Adrenal gland (tissue), 12 donors: ENCODE data around the gene APELA. TPM values are rescaled to one million over a fixed set of nuclear protein-coding genes. Genes with fewer than 3 reads are reported as not detected.
"Not testable (repeated sequence)": the region's sequence is repeated elsewhere in the genome, so short reads cannot be mapped to it uniquely, and the experiment has no call there.

ENCODE experiments used
- DNase-seq, 7 donors: peaks; one replicate each; pipeline ENCODE4 v3.0.0-alpha.2; 2019 to 2020
- H3K27ac ChIP-seq, 5 donors: fragments of 200-600 bp; sonication (generic) in 4 of 5; 1 replicate in 3 of 5; 2 replicates in 2 of 5; pipeline versions ENCODE4 v1.5.1 to v1.8.0; 2016 to 2020; ENCODE audit warnings: mild to moderate bottlenecking in 1 of 5
- H3K27me3 ChIP-seq: fragments of 200-600 bp; 2 replicates; pipeline ENCODE4 v1.8.0; 2021
- H3K36me3 ChIP-seq, 2 donors: fragments of 200-600 bp; replicated peaks in 1 of 2; 1 replicate in 1 of 2; 2 replicates in 1 of 2; pipeline versions ENCODE4 v1.5.1 to v1.8.0; 2018 to 2022
- H3K4me1 ChIP-seq, 2 donors: fragments of 200-600 bp; replicated peaks in 1 of 2; 1 replicate in 1 of 2; 2 replicates in 1 of 2; pipeline versions ENCODE4 v1.5.1 to v1.8.0; 2018 to 2021
- H3K4me3 ChIP-seq, 4 donors: fragments of 200-600 bp; sonication (generic) in 3 of 4; one replicate each; pipeline ENCODE4 v1.5.1; 2016 to 2018
- H3K9me3 ChIP-seq, 3 donors: fragments of 200-600 bp; sonication (generic) in 1 of 3; replicated peaks in 1 of 3; 1 replicate in 2 of 3; 2 replicates in 1 of 3; pipeline versions ENCODE4 v1.5.1 to v1.8.0; 2016 to 2021
- CTCF ChIP-seq, 6 experiments: fragments of 450-650 bp in 4 of 6; fragments of 200-600 bp in 2 of 6; sonication (generic) in 1 of 6; IDR thresholded peaks; 1 replicate in 5 of 6; 2 replicates in 1 of 6; pipeline versions ENCODE4 v1.5.1 to v1.8.0; 2016 to 2021; ENCODE audit warnings: antibody characterized with exemption in 6 of 6, mild to moderate bottlenecking in 2 of 6, moderate library complexity in 1 of 6
- POLR2A ChIP-seq, 2 donors: fragments of 450-650 bp; IDR thresholded peaks; one replicate each; pipeline ENCODE4 v1.6.1; 2017; ENCODE audit warnings: antibody characterized with exemption in 2 of 2, mild to moderate bottlenecking in 2 of 2, moderate library complexity in 1 of 2
- WGBS, 4 donors: extraction: QIAGEN DNeasy Blood & Tissue Kit in 2 of 4; methylation state at CpG; one replicate each; pipeline versions ENCODE4 v1.1.5 to v1.1.7; 2013 to 2017; 5-methylcytosine and 5-hydroxymethylcytosine counted together
- intact Hi-C, 2 donors: fragments of 100-400 bp; cut with DNase I; formaldehyde crosslinking; loops; one replicate each; pipeline versions ENCODE4 v1.14.1 to v1.15.0; 2022 to 2023
- polyA plus RNA-seq, 3 donors: library from polyadenylated mRNA; stranded (reverse); fragments of 200-250 nt in 2 of 3; fragments of 350-450 nt in 1 of 3; fragmentation: Illumina TruSeq in 1 of 3; extraction: RNeasy Lipid Tissue Mini Kit (QIAGEN cat#74804) in 1 of 3; gene quantifications; one replicate each; pipeline ENCODE4 v1.2.3, GENCODE V29; 2013 to 2014
- total RNA-seq, 9 donors: library from RNA; depleted of rRNA in 4 of 9; stranded (reverse); fragments of >200 nt in 4 of 9; fragments of 120-200 nt in 1 of 9; fragmentation: NEBNext Ultra II Directional in 1 of 9; extraction: Animal tissue kit (Norgen Biotek cat#: 25700) in 1 of 9; gene quantifications; one replicate each; pipeline versions ENCODE4 v1.1.0 to v1.2.4, GENCODE V29; 2013 to 2023
- donor health status: healthy with polysubstance abuse.
- donor health status: Bipolar disorder and iron deficiency.
- donor health status: DM: yes; HTN: yes; CAD: no.
- donor health status: DM: no; HTN: no; CAD: no.
- donor health status: DM: no; HTN: no; CAD: no.
- donor health status: DM: yes; HTN: yes; CAD: no.

APELA gene
- total and polyA plus RNA-seq, 12 donors = not detected

DNA sequence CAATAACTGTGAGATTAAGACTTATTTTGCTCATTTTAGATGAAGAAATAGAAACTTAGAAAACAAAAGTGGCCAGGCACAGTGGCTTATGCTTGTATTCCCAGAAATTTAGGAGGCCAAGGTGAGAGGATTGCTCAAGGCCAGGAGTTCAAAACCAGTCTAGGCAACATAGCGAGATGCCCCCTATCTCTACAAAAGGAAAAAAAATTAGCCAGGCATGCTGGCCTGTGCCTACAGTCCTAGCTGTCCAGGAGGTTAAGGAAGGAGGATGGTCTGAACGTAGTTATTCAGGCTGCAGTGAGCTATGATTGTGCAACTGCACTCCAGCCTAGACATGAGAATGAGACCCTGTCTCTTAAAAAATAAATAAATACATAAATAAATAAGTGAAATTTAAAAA lies 28.0 kb downstream of the APELA start:
- intact Hi-C loops = no loop called here
- no peaks in the 10 kb centered on the region for H3K36me3 ChIP-seq
- no peaks in the 10 kb centered on the region for H3K9me3 ChIP-seq
- no peak overlapping the region for H3K4me3 ChIP-seq
- H3K4me1 ChIP-seq = no peaks in the 10 kb centered on the region
- TF ChIP-seq CTCF (IDR thresholded peaks at IDR 0.05) (no peak), POLR2A (IDR thresholded peaks at IDR 0.05) (no peak)
- no peaks in the 10 kb centered on the region for H3K27me3 ChIP-seq
- H3K27ac ChIP-seq = no peak overlapping the region
- DNase-seq = no peak
- WGBS, 4 donors = 47 to 73% (median 56%) methylated on average over 2 of the region's 2 CpGs

DNA sequence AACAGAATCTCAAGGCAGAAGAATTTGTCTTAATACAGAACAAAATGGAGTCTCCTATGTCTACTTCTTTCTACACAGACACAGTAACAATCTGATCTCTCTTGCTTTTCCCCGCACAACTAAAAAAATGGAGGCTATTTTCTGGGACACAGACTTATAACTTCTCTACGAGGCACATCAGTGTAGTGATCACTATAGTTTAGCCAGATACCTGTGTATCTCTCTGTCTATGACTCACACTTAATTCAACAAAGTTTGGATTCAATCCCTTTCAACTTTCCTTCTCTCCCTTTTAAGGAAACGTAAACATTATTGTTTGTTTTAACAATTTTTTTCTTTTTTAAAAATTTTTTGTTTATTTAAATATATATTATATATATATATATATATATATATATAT lies 29.4 kb downstream of the APELA start:
- Histone ChIP-seq H3K4me3 (no peak overlapping the region), H3K4me1 (no peaks in the 10 kb centered on the region), H3K36me3 (no peaks in the 10 kb centered on the region), H3K27me3 (no peaks in the 10 kb centered on the region), H3K27ac (no peak overlapping the region), H3K9me3 (no peaks in the 10 kb centered on the region)
- TF ChIP-seq POLR2A (IDR thresholded peaks at IDR 0.05) = no peak
- WGBS, 4 donors = 35 to 75% (median 47%) methylated on average over 3 of the region's 3 CpGs
- intact Hi-C loops = no loop called here
- no peak for DNase-seq

GRCh38 chr4:164913506-164913905 lies 36.5 kb downstream of the APELA start:
- H3K4me1 ChIP-seq, intact Hi-C loops, H3K36me3 ChIP-seq, H3K9me3 ChIP-seq, H3K27ac ChIP-seq, H3K4me3 ChIP-seq, DNase-seq, H3K27me3 ChIP-seq: not testable (repeated sequence)
- 46 to 81% (median 71%) methylated on average over 2 of the region's 2 CpGs for WGBS, 4 donors

DNA sequence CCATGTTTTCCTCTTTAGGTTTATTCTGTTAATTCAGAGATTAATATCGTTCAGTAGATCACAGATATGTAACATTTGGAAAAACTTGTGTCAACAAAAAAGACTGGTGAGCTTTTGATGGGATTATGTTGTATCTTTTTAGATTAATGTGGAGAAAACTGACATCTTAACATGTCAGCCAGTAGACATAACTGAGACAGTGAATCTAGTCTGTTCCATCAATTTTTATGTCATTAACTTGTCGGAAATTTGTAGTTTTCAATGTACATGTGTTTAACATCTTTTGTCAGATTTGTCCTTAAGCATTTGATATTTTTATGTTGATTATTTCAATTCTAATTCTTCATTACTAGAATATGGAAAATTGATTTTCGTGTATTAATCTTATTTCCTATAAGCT lies 42.0 kb downstream of the APELA start:
- H3K4me3 ChIP-seq = no peak overlapping the region
- no peak for TF ChIP-seq CTCF (IDR thresholded peaks at IDR 0.05)
- no peak for TF ChIP-seq POLR2A (IDR thresholded peaks at IDR 0.05)
- H3K27ac ChIP-seq = no peak overlapping the region
- DNase-seq = no peak
- 54 to 70% (median 66%) methylated on average over 3 of the region's 3 CpGs for WGBS, 4 donors
- intact Hi-C loops = no loop called here
- no peaks in the 10 kb centered on the region for H3K27me3 ChIP-seq
- H3K4me1 ChIP-seq = no peaks in the 10 kb centered on the region
- no peaks in the 10 kb centered on the region for H3K9me3 ChIP-seq
- no peaks in the 10 kb centered on the region for H3K36me3 ChIP-seq

- no peaks in the 10 kb centered on the region for H3K4me1 ChIP-seq
- no peak overlapping the region for H3K4me3 ChIP-seq
- DNase-seq = no peak
- TF ChIP-seq POLR2A (IDR thresholded peaks at IDR 0.05) (no peak), CTCF (IDR thresholded peaks at IDR 0.05) (no peak)
- H3K27me3 ChIP-seq = no peaks in the 10 kb centered on the region
- H3K36me3 ChIP-seq = no peaks in the 10 kb centered on the region
- no peaks in the 10 kb centered on the region for H3K9me3 ChIP-seq
- no peak overlapping the region for H3K27ac ChIP-seq
- intact Hi-C loops = no loop called here
- 73 to 81% (median 78%) methylated on average over 3 of the region's 3 CpGs for WGBS, 4 donors
Measured at GRCh38 chr4:164924670-164925238, 47.8 kb downstream of the APELA start.
